ENCODE results near the gene EN1. TPM values are rescaled to one million over a fixed set of nuclear protein-coding genes. Genes with fewer than 3 reads are reported as not detected.

The EN1 gene
- total RNA-seq, 4 donors from 2014 or later = not detected

- Histone ChIP-seq H3K9me3 (no peaks in the 10 kb centered on the region), H3K4me3 (no peak overlapping the region), H3K4me1 (peaks cover 0 to 27% of the 10 kb centered on the region in 2 donors), H3K27me3 (peaks cover 4 to 89% of the 10 kb centered on the region in 2 donors), H3K27ac (no peak overlapping the region), H3K36me3 (no peaks in the 10 kb centered on the region)
- intact Hi-C loops (cut with DNase I; ENCODE audit: low total_unique reads) = no loop called here
- no peak for DNase-seq
- TF ChIP-seq POLR2A (IDR thresholded peaks at IDR 0.05) = no peak
- no peak for TF ChIP-seq CTCF (IDR thresholded peaks at IDR 0.05)
These were observed 1.7 kb downstream of the EN1 start for GRCh38 chr2:118845522-118846441.

- no peaks in the 10 kb centered on the region for H3K36me3 ChIP-seq
- intact Hi-C loops (cut with DNase I; ENCODE audit: low total_unique reads) = no loop called here
- peaks cover 4 to 82% of the 10 kb centered on the region in 2 donors for H3K27me3 ChIP-seq
- H3K4me3 ChIP-seq = no peak overlapping the region
- TF ChIP-seq POLR2A (IDR thresholded peaks at IDR 0.05) (no peak), CTCF (IDR thresholded peaks at IDR 0.05) (no peak)
- H3K27ac ChIP-seq = no peak overlapping the region
- H3K9me3 ChIP-seq = no peaks in the 10 kb centered on the region
- DNase-seq = no peak
- H3K4me1 ChIP-seq = peaks cover 0 to 27% of the 10 kb centered on the region in 2 donors
These were observed 2.4 kb downstream of the EN1 start for GRCh38 chr2:118845005-118845521.

DNA sequence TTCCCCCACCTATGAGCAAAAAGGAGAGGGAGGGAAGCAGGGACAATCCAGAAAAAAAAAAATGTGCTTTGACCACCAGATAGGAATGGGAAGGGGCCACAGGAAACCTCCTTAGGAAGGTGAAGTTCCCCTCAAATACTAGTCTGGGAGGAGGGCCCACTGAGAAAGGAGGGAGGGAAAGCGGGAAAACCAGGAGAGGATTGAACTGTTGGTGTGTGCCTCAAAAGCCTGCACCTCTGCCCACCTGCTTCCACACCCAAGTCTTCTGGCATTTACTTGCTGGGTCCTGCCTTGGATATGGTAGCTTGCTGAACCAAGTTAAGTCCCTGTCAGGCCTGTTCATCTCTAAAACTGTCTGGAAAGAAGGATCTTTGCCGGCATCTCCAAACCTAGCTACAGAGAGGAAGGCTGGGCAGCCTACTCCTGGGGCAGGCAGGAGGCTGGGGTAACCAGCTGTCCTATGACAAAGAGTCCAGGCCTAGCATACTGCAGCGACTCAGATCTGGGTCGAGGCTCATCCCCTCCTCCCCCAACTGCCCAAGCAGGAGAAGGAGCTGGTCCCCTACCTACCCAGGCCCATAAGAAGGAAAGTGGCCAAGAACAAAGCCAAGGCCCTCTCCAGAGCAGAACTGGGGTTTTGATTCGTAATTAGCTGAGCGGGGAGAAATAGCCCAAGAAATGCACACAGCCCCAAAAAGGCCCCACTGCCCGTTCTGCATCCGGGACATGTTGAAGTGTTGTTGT is 3.0 kb downstream of the EN1 start:
- DNase-seq = no peak
- no peaks in the 10 kb centered on the region for H3K9me3 ChIP-seq
- H3K27ac ChIP-seq = no peak overlapping the region
- peaks cover 4 to 80% of the 10 kb centered on the region in 2 donors for H3K27me3 ChIP-seq
- intact Hi-C loops (cut with DNase I; ENCODE audit: low total_unique reads) = no loop called here
- no peak for TF ChIP-seq CTCF (IDR thresholded peaks at IDR 0.05)
- no peak for TF ChIP-seq POLR2A (IDR thresholded peaks at IDR 0.05)
- no peak overlapping the region for H3K4me3 ChIP-seq
- peaks cover 0 to 27% of the 10 kb centered on the region in 2 donors for H3K4me1 ChIP-seq
- no peaks in the 10 kb centered on the region for H3K36me3 ChIP-seq

DNA sequence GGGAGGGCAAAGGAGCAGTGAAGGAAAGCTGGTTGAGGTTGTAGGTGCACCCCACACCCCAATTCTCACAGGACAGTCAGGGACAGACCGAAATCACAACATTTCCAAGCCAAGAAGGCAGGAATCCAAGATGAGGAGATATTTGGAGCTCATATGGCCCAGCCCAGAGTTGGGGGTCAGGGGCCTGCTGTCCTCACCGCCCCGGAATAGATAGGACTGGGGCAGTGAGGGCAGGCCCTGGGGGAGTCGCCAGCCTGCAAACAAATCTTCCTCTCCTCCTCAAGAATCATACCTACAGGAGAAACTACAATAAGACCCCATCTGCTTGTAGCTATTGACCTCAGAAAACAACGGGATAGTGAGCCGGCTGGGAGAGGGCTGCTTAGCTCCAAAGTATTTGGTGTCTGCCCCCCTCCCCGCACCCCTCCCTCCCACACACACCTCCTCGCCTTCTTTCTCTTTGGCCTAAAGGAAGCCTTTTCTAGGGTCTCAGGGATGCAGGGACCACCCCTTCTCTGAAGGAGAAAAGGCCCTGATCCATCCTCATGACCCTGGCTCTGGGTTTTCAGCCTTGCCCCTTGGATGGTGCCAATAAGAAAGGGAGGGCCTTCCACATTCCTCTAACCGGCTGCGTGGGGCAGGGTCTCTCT is 3.8 kb downstream of the EN1 start:
- TF ChIP-seq CTCF (IDR thresholded peaks at IDR 0.05) = no peak
- no peak for TF ChIP-seq POLR2A (IDR thresholded peaks at IDR 0.05)
- no peak overlapping the region for H3K4me3 ChIP-seq
- DNase-seq = no peak
- intact Hi-C loops (cut with DNase I; ENCODE audit: low total_unique reads) = no loop called here
- H3K27ac ChIP-seq = no peak overlapping the region
- H3K4me1 ChIP-seq = peaks cover 0 to 27% of the 10 kb centered on the region in 2 donors
- no peaks in the 10 kb centered on the region for H3K36me3 ChIP-seq
- H3K27me3 ChIP-seq = peaks cover 4 to 72% of the 10 kb centered on the region in 2 donors
- no peaks in the 10 kb centered on the region for H3K9me3 ChIP-seq
